Stimulated activated CD8-positive, alpha-beta memory T cell treated with anti-CD3 and anti-CD28 coated beads, Interleukin-2, amount 100 ng/mL, for 1 hour (primary cell): Measurements from ENCODE around the gene PKD2L1.
"Not testable (repeated sequence)": the region's sequence is repeated elsewhere in the genome, so short reads cannot be mapped to it uniquely, and the experiment has no call there.

Source experiments
- DNase-seq, 2 donors: peaks; one replicate each; pipeline ENCODE4 v3.0.0-alpha.2; 2020; ENCODE audit warnings: low read depth in 2 of 2

The PKD2L1 gene

GRCh38 chr10:100286051-100287033, 43.7 kb downstream of the PKD2L1 start, which contains the start of gene BLOC1S2:
Gene BLOC1S2, minus strand, starts transcription at chr10:100286680. Its CDS starts 21 bp downstream, at chr10:100286659.
- peak; percentile 74 for DNase-seq

- DNase-seq = not testable (repeated sequence)
Observed at GRCh38 chr10:100285326-100285725, 44.7 kb downstream of the PKD2L1 start.

DNA sequence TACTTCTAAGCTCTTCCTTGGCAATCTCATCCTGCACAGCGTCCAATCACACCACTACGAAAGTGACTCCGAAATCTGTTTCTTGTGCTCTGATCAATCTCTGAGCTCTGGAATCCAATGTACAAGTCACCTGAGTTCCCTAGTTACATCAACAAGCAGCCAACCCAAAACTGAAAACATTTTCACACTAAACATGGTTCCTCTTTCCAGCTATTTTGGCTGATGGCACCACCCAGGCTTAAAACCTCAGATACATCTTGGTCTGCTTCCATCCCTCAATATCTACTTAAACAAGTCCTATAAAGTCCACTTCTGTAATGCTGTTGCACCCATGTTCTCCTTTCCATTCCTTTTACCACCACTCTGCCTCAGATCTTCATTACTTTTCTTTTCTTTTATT, 47.1 kb downstream of the PKD2L1 start:
- DNase-seq = no peak

DNA sequence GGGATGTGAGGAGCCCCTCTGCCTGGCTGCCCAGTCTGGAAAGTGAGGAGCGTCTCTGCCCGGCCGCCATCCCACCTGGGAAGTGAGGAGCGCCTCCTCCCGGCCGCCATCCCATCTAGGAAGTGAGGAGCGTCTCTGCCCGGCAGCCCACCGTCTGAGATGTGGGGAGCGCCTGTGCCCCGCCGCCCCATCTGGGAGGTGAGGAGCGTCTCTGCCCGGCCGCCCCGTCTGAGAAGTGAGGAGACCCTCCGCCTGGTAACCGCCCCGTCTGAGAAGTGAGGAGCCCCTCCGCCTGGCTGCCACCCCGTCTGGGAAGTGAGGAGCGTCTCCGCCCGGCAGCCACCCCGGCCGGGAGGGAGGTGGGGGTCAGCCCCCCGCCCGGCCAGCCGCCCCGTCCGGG, 53.1 kb downstream of the PKD2L1 start:
- not testable (repeated sequence) for DNase-seq

DNA sequence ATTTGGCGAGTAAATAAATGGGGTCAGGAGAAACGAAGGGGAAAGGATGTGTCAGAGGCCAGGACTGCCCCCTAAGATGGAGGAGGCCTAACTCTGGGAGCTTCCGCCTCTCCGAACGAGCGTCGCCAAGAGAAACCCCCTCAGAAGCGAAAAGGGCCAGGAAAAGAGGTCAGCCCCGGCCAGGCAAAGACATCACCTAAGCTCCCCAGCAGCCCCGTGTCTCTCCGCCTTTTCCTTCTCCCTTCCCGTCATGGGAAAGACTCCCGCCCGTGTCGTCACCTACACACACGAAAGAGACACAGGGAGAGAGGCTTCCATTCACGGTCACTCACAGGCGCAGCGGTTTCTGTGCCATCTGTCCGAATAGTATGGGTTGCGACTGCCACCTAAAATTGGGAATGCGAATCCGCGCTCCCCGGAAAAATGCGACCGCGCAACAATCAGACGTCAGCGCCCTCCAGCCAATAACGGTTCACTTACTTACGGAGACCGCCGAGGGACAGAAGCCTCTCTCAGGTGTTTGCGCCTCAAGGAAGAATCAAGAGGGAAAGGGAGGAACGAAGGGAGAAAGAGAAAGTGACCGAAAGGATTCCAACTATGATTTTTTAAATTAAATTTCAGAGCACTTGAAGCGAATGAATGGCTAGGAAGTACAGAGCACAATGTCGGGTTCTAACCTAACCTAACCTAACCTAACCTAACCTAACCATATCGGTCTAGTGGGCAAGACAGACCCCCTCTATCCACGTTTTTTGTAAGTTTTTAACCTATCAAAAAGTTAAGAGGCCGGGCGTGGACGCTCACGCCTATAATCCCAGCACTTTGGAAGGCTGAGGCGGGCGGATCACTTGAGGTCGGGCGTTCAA, 62.6 kb downstream of the PKD2L1 start, which contains the start of gene CWF19L1:
TSS of gene CWF19L1 (minus strand) at position 400 of the 866 bp plus-strand sequence. CDS start at position 355, 45 bp downstream.
- peak; percentile 53 to 54 for DNase-seq

DNA sequence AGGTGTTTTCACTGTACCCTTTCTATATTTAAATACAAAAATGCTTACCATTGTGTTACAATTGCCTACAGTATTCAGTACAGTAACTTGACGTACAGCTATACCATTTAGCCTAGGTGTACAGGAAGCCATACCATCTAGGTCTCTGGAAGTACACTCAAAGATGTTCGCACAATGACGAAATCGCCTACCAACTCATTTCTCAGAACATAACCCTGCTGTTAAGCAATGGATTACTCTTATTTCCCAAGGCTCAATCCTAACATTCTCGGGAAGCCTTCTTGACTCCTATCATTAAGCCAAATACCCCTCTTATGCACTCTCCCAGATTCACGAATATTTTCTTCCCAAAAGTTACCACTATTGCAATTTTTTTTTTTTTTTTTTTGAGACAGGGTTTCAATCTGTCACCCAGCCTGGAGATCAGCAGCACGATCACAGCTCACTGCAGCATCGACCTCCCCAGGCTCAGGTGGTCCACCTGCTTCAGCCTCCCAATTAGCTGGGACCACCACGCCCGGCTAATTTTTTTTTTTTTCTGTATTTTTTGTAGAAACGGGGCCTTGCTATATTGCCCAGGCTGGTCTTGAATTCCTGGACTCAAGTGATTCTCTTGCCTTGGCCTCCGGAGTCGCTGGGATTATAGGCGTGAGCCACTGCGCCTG, 64.1 kb downstream of the PKD2L1 start:
- DNase-seq = no peak

GRCh38 chr10:100254191-100254590, 75.8 kb downstream of the PKD2L1 start:
- no peak for DNase-seq

DNA sequence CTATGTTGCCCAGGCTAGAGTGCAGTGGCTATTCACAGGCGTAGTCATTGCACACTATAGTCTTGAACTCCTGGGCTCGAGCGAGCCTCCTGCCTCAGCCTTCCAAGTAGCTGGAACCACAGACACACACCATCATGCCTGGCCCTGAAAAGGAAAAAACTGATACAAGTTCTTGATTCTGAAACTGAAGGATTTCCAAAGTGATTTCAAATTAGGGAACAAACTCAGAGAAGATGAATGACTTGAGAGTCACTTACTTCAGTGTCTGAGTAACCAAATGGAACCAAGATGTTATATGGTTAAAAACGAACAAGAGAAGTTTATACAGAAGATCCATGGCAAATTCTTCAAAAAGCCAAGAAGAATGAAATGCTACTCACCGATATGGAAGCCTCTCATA, 77.0 kb downstream of the PKD2L1 start:
- no peak for DNase-seq

DNA sequence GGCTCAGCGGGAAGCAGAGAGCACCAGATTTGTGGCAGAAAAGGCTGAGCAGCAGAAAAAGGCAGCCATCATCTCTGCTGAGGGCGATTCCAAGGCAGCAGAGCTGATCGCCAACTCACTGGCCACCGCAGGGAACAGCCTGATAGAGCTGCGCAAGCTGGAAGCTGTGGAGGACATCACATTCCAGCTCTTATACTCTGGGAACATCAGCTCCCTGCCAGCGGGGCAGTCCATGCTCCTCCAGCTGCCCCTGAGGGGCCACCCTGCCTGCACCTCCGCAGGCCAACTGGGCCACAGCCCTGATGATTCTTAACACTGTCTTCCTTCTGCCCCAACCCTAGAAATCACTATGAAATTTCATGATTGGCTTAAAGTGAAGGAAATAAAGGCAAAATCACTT, 81.2 kb downstream of the PKD2L1 start:
- no peak for DNase-seq

DNA sequence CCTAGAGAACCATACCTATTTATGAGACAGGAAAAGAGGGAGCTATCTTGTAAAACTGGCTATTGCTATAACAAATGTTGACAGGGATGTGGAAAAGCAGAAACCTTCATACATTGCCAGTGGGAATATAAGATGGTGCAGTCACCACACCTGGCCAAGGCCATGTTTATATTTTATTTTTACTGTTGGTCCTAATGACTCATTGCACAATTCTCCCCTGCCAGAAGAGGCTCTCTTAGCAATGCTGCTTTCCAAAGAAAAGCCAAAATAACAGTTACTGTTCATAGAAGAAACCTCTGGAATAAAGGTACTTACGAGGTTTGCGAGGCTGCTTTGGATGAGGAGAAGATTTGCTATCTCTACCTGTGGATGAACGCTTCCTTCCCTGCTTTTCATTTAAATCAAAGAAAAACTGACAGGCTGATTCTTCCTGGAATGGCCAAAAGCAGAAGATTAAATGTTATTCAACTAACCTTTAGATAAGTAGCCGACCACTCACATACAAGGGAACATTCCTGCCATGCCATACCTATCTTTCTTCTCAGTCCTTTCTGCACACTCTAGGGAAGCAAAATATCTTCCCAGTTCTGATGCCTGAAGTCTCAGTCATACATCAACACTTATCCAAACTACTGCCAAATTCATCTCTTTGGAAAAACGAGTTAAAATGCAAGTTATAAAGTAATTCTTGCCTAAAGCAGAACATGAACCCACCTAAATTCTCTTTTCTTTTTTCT, 84.4 kb downstream of the PKD2L1 start:
- DNase-seq = no peak

DNA sequence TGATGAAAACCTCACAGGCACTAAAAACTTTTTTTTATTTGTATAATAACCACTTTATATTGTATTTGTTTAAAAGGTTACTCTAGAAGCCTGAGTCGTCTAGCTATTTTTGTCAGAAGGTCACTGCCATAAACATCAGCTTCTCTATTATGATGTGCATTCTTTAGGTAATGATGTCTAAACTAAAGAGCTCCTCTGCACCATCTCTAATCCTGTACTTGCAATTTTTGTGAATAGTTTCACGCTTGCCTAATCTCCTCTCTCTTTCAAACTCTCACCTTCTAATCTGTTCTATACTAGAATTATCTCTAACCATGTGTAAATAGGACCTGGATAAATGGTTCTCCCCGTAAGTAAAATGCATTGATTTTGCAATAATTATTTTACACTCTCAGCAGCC, 90.2 kb downstream of the PKD2L1 start:
- no peak for DNase-seq

GRCh38 chr10:100238429-100238828, 91.6 kb downstream of the PKD2L1 start:
- no peak for DNase-seq
